OCI-LY3 (cell line): Measurements from ENCODE around the gene SMAD4.

Experiments used
- H2AFZ ChIP-seq: fragments of 200-600, 300-600 bp; shearing (Covaris generic); 2 replicates; pipeline ENCODE4 v1.6.0; 2014; ENCODE audit warnings: antibody characterized with exemption, low read depth, low read length
- H3K27ac ChIP-seq: fragments of 200-600, 300-600 bp; sonication (generic); 2 replicates; pipeline ENCODE4 v1.5.1; 2014; ENCODE audit warnings: mild to moderate bottlenecking, low read length, moderate library complexity, mixed read lengths
- H3K27me3 ChIP-seq: fragments of 200-600, 300-600 bp; sonication (generic); 2 replicates; pipeline ENCODE4 v1.6.1; 2014; ENCODE audit warnings: low read depth, low read length, mixed read lengths
- H3K36me3 ChIP-seq: fragments of 200-600, 300-600 bp; sonication (generic); replicated peaks from 2 replicates; pipeline ENCODE3; 2014; ENCODE audit warnings: low read depth, low read length, mixed read lengths
- H3K4me1 ChIP-seq: fragments of 300-600, 200-600 bp; sonication (generic); 2 replicates; pipeline ENCODE4 v1.6.1; 2014; ENCODE audit warnings: low read length, mixed read lengths
- H3K4me2 ChIP-seq: fragments of 200-600, 300-600 bp; sonication (generic); 2 replicates; pipeline ENCODE4 v1.6.1; 2014; ENCODE audit warnings: low read length, mixed read lengths
- H3K4me3 ChIP-seq: fragments of 300-600, 200-600 bp; sonication (generic); 2 replicates; pipeline ENCODE4 v1.5.1; 2014; ENCODE audit warnings: antibody characterized with exemption, mild to moderate bottlenecking, low read length, moderate library complexity
- H3K79me2 ChIP-seq: fragments of 300-600, 200-600 bp; shearing (Covaris generic); 2 replicates; pipeline ENCODE4 v1.6.1; 2014; ENCODE audit warnings: mild to moderate bottlenecking, low read length, mixed read lengths
- H3K9ac ChIP-seq: fragments of 300-600, 200-600 bp; shearing (Covaris generic); 2 replicates; pipeline ENCODE4 v1.6.0; 2014; ENCODE audit warnings: mild to moderate bottlenecking, low read length, moderate library complexity
- H3K9me3 ChIP-seq: fragments of 200-600, 300-600 bp; shearing (Covaris generic); 2 replicates; pipeline ENCODE4 v1.6.1; 2014; ENCODE audit warnings: low read length, mixed read lengths; ENCODE audit not compliant: insufficient read depth
- H4K20me1 ChIP-seq: fragments of 200-600, 300-600 bp; sonication (generic); 2 replicates; pipeline ENCODE4 v1.6.1; 2016; ENCODE audit warnings: low read length, mixed read lengths; ENCODE audit not compliant: insufficient read depth
- EZH2phosphoT487 ChIP-seq: fragments of 200-600 bp; shearing (Covaris generic); IDR thresholded peaks from 2 replicates; pipeline ENCODE4 v1.6.1; 2018; ENCODE audit warnings: antibody characterized with exemption, mixed run types, low read depth
- TF ChIP-seq, protein P1 (sequence below): fragments of 200-600, 300-600 bp; sonication (generic); IDR thresholded peaks from 2 replicates; pipeline ENCODE4 v1.5.1; 2014; ENCODE audit warnings: antibody characterized with exemption, low read length, low read depth

The SMAD4 gene

DNA sequence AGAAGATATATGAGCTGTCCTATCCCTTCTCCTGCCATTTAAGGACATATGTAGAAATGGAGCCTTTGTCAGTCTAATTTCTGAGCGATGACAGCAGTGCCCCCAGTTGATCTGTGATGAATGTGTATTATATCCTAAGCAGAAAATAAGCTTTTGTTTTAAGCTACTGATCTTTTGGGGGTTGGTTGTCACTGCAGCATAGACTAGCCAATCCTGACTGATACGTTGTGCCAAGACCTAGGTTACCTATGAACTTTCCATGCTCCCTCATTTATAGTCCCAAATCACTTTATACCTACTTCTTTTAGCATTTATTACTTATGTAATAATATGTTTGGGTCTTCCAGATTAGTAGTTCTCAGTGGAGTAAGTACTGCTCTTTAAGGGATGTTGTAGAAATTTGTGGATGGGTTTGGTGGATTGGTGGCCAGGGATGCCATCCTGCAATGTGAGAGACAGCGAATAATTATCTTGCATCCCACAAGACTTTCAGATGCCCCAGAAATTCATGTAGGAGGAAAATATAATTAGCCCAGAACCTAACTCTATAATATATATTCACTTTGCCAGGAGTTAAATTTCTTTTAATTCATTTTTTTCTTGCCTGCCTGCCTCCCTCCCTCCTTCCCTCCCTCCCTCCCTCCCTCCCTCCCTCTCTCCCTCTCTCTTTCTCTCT is 11.8 kb downstream of the SMAD4 start:
- no peak overlapping the region for H3K4me3 ChIP-seq
- peaks cover 95% of the 10 kb centered on the region for H4K20me1 ChIP-seq
- TF ChIP-seq, protein P1, sequence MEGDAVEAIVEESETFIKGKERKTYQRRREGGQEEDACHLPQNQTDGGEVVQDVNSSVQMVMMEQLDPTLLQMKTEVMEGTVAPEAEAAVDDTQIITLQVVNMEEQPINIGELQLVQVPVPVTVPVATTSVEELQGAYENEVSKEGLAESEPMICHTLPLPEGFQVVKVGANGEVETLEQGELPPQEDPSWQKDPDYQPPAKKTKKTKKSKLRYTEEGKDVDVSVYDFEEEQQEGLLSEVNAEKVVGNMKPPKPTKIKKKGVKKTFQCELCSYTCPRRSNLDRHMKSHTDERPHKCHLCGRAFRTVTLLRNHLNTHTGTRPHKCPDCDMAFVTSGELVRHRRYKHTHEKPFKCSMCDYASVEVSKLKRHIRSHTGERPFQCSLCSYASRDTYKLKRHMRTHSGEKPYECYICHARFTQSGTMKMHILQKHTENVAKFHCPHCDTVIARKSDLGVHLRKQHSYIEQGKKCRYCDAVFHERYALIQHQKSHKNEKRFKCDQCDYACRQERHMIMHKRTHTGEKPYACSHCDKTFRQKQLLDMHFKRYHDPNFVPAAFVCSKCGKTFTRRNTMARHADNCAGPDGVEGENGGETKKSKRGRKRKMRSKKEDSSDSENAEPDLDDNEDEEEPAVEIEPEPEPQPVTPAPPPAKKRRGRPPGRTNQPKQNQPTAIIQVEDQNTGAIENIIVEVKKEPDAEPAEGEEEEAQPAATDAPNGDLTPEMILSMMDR: no peak
- TF ChIP-seq EZH2phosphoT487: no peak
- H3K79me2 ChIP-seq: peaks cover 97% of the 10 kb centered on the region
- no peaks in the 10 kb centered on the region for H3K27me3 ChIP-seq
- H3K9ac ChIP-seq: no peak overlapping the region
- no peak overlapping the region for H2AFZ ChIP-seq
- H3K36me3 ChIP-seq: peaks cover 11% of the 10 kb centered on the region
- no peak overlapping the region for H3K4me2 ChIP-seq
- H3K4me1 ChIP-seq: peaks cover 9% of the 10 kb centered on the region; the same call in 1 of the 2 replicates
- no peaks in the 10 kb centered on the region for H3K9me3 ChIP-seq
- H3K27ac ChIP-seq: no peak overlapping the region

DNA sequence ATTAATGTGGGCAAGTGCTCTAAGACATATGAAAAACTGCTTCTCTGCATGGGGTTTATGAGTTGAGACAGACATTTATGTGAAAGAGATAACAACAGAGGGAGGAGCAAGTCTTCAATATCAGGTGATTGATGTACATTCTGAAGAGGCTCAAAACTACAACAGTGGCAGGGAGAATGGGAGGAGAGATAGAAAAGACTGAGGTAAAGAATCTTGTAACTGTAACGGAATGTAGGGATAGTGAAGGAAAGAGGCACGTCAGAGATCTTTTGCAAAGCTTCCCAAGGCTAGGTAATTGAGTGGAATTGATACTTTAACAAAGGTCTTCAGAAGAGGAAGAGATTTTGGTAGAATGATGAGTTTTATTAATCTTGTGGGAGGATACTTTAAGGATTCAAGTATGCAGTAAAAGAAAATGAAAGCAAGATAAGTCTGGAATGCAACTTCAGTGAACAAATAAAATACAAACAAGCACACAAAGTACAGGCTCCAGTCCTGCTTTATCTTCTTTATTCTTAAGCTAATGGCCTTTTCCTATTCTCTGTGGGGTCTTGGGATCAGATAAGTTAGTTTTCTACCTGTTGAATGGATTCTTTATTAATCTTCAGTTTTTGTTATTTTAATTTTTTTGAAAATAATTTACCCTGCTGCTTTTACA is 15.0 kb downstream of the SMAD4 start:
- Histone ChIP-seq H2AFZ (no peak overlapping the region), H3K27ac (no peak overlapping the region), H4K20me1 (peaks cover 68% of the 10 kb centered on the region), H3K9ac (no peak overlapping the region), H3K4me2 (no peak overlapping the region), H3K4me1 (no peaks in the 10 kb centered on the region), H3K4me3 (no peak overlapping the region), H3K36me3 (peaks cover 34% of the 10 kb centered on the region), H3K9me3 (no peaks in the 10 kb centered on the region), H3K27me3 (no peaks in the 10 kb centered on the region), H3K79me2 (peaks cover 82% of the 10 kb centered on the region)
- TF ChIP-seq, protein P1: no peak

DNA sequence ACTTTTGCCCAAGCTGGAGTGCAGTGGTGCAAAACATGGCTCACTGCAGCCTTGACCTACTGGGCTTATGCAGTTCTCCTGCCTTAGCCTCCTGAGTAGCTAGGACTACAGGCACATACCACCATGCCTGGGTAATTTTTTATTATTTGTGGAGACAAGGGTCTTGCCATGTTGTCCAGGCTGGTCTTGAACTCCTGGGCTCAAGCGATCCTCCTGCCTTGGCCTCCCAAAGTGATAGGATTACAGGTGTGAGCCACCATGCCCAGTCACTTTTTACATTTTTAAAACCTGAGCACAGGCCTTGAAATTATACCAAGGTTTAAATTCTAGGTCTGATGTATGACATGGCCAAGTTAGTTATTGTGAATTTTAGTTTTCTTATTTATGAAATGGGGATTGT is 18.2 kb downstream of the SMAD4 start:
- H3K9me3 ChIP-seq: no peaks in the 10 kb centered on the region
- no peak overlapping the region for H3K9ac ChIP-seq
- H3K36me3 ChIP-seq: peaks cover 43% of the 10 kb centered on the region
- H3K27ac ChIP-seq: no peak overlapping the region
- TF ChIP-seq, protein P1: no peak
- TF ChIP-seq EZH2phosphoT487: no peak
- peaks cover 11% of the 10 kb centered on the region for H3K4me1 ChIP-seq
- H3K4me3 ChIP-seq: no peak overlapping the region
- H2AFZ ChIP-seq: no peak overlapping the region
- peaks cover 44% of the 10 kb centered on the region for H4K20me1 ChIP-seq
- no peak overlapping the region for H3K4me2 ChIP-seq
- H3K27me3 ChIP-seq: no peaks in the 10 kb centered on the region
- H3K79me2 ChIP-seq: peaks cover 71% of the 10 kb centered on the region

DNA sequence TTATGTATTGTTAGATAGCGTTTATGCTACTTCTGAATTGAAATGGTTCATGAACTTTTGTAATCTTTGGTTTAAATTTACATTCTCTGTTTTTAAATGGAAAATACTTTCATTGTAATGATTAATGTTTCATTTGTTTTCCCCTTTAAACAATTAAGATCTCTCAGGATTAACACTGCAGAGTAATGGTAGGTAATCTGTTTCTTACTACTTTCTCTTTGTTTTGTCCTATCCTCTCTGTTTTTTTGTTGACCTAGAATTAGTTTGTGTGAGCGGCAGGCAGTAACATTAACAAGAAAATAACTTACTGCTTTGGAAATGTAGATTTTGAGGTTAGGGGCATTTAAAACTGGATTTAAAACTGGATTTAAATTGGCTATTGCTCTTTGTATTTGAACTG is 19.1 kb downstream of the SMAD4 start:
- no peak overlapping the region for H3K27ac ChIP-seq
- peaks cover 42% of the 10 kb centered on the region for H3K36me3 ChIP-seq
- H3K9me3 ChIP-seq: no peaks in the 10 kb centered on the region
- no peak overlapping the region for H3K9ac ChIP-seq
- H3K4me2 ChIP-seq: no peak overlapping the region
- H4K20me1 ChIP-seq: peaks cover 34% of the 10 kb centered on the region
- peaks cover 68% of the 10 kb centered on the region for H3K79me2 ChIP-seq
- peaks cover 20% of the 10 kb centered on the region for H3K4me1 ChIP-seq
- TF ChIP-seq, protein P1: no peak
- TF ChIP-seq EZH2phosphoT487: no peak
- no peaks in the 10 kb centered on the region for H3K27me3 ChIP-seq
- no peak overlapping the region for H2AFZ ChIP-seq
- no peak overlapping the region for H3K4me3 ChIP-seq
